ENCODE measurements around the gene NRG2. TPM values are rescaled to one million over a fixed set of nuclear protein-coding genes. Genes with fewer than 3 reads are reported as not detected.

The NRG2 gene
- polyA plus RNA-seq, 2 of the 4 experiments (the other 2 are of a cell fraction): 1.0 to 1.1 TPM

DNA sequence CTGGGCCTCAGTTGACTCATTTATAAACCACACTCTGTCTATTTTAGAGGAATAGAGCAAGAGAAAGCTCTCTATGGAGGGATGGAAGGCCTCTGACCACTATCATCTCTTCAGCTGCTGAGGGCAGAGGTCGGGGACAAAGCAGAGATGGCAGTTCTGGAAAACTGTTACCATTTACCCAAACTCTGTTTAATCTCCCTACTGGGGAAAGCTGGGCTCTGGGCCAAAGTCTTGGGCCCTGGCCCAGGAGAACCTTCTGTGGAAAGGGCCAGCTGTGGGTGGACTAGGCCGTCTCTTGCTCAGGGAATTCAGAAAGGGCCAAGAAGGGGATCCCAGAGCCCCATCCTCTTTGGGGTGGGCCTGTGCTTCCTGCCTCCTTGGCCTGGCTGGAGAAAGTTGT is 147.5 kb downstream of the NRG2 start:
- DNase-seq (ENCODE audit: low read depth in 1 of 2, low spot score in 1 of 2): no peak
- Histone ChIP-seq H3K4me1 (no peaks in the 10 kb centered on the region), H3K27ac (no peak overlapping the region), H3K4me3 (no peak overlapping the region), H3K9me3 (no peaks in the 10 kb centered on the region), H3K4me2 (no peak overlapping the region)
- no peak for FAIRE-seq
- no peak for ATAC-seq
- TF ChIP-seq MYC (IDR thresholded peaks at IDR 0.05; ENCODE audit: borderline replicate concordance, low read length) (no peak), HOXB5 (CRISPR knock-in tag; IDR thresholded peaks at IDR 0.05) (no peak), EHF (CRISPR knock-in tag; IDR thresholded peaks at IDR 0.05) (no peak), BCL3 (IDR thresholded peaks at IDR 0.05) (no peak), USF2 (IDR thresholded peaks at IDR 0.05) (no peak), HMGXB4 (CRISPR knock-in tag; IDR thresholded peaks at IDR 0.05; ENCODE audit: borderline replicate concordance) (no peak), RAD21 (conservative IDR thresholded peaks at IDR 0.05 in 1 of 2, IDR thresholded peaks at IDR 0.05 in 1 of 2) (no peak), CHD4 (IDR thresholded peaks at IDR 0.05; ENCODE audit: borderline replicate concordance) (no peak), KDM5A (IDR thresholded peaks at IDR 0.05) (no peak), SREBF2 (IDR thresholded peaks at IDR 0.05) (no peak), EP300 (IDR thresholded peaks at IDR 0.05) (no peak), RNF2 (IDR thresholded peaks at IDR 0.05; ENCODE audit: borderline replicate concordance, low read depth) (no peak), JUN (IDR thresholded peaks at IDR 0.05) (no peak), ATOH8 (CRISPR knock-in tag; IDR thresholded peaks at IDR 0.05; ENCODE audit: low read depth) (no peak), EHMT2 (IDR thresholded peaks at IDR 0.05; ENCODE audit: low read depth) (no peak), KDM1A (IDR thresholded peaks at IDR 0.05; ENCODE audit: low read depth) (no peak), NFE2L2 (conservative IDR thresholded peaks at IDR 0.05; ENCODE audit: low read length) (no peak), FOXS1 (CRISPR knock-in tag; IDR thresholded peaks at IDR 0.05) (no peak), MAZ (IDR thresholded peaks at IDR 0.05; ENCODE audit: borderline replicate concordance, low read depth, low read length) (no peak)
- TF ChIP-seq, protein P1, sequence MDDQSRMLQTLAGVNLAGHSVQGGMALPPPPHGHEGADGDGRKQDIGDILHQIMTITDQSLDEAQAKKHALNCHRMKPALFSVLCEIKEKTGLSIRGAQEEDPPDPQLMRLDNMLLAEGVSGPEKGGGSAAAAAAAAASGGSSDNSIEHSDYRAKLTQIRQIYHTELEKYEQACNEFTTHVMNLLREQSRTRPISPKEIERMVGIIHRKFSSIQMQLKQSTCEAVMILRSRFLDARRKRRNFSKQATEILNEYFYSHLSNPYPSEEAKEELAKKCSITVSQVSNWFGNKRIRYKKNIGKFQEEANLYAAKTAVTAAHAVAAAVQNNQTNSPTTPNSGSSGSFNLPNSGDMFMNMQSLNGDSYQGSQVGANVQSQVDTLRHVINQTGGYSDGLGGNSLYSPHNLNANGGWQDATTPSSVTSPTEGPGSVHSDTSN (IDR thresholded peaks at IDR 0.05): no peak
- CTCF ChIA-PET: interaction anchor here (7.3 kb wide), 1 partner anchor 74 kb away, joined by 31 read pairs; no protein-coding TSS in a partner anchor
- POLR2A ChIA-PET: no interaction called here
- WGBS (ENCODE audit: missing lambda C conversion rate): 14% methylated on average over 2 of the region's 2 CpGs

DNA sequence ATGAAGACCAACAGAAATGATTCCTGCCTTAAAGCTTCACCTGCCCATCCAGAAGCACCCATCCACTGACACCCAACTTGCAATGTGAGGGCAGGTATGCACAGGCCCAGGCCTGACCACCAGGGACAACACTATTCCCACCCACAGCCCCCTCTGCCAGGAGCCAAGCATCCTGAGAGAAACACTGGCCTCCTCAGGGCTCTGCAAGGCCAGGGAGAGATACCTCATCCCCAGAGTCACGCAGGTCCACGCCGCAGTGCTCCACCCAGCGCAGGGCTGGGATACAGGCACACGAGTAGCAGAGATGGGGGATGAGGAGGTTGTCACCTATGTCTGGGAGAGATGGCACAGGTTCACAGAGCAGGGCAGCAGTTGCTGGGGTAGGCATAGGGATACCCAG is 148.1 kb downstream of the NRG2 start:
- POLR2A ChIA-PET: no interaction called here
- Histone ChIP-seq H3K4me1 (no peaks in the 10 kb centered on the region), H3K4me3 (no peak overlapping the region), H3K27ac (no peak overlapping the region), H3K4me2 (no peak overlapping the region), H3K9me3 (no peaks in the 10 kb centered on the region)
- no peak for ATAC-seq
- TF ChIP-seq MYC (IDR thresholded peaks at IDR 0.05; ENCODE audit: borderline replicate concordance, low read length) (no peak), SREBF2 (IDR thresholded peaks at IDR 0.05) (no peak), RFX5 (IDR thresholded peaks at IDR 0.05) (no peak), MAFK (IDR thresholded peaks at IDR 0.05; ENCODE audit: partially characterized antibody) (no peak), FOSL2 (IDR thresholded peaks at IDR 0.05) (no peak), FOSL2 (CRISPR knock-in tag; IDR thresholded peaks at IDR 0.05) (no peak), TFCP2L1 (CRISPR knock-in tag; IDR thresholded peaks at IDR 0.05) (no peak), ZNF302 (CRISPR knock-in tag; IDR thresholded peaks at IDR 0.05) (no peak), EHMT2 (IDR thresholded peaks at IDR 0.05; ENCODE audit: low read depth) (no peak), JUNB (IDR thresholded peaks at IDR 0.05) (no peak), BHLHE40 (IDR thresholded peaks at IDR 0.05; ENCODE audit: low read depth, low read length) (no peak), NPAS2 (CRISPR knock-in tag; IDR thresholded peaks at IDR 0.05; ENCODE audit: borderline replicate concordance) (no peak)
- TF ChIP-seq, protein P2, sequence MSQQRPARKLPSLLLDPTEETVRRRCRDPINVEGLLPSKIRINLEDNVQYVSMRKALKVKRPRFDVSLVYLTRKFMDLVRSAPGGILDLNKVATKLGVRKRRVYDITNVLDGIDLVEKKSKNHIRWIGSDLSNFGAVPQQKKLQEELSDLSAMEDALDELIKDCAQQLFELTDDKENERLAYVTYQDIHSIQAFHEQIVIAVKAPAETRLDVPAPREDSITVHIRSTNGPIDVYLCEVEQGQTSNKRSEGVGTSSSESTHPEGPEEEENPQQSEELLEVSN (IDR thresholded peaks at IDR 0.05; ENCODE audit: borderline replicate concordance, low read depth): no peak
- FAIRE-seq: no peak
- no peak for DNase-seq (ENCODE audit: low read depth in 1 of 2, low spot score in 1 of 2)
- 87% methylated on average over 5 of the region's 5 CpGs for WGBS (ENCODE audit: missing lambda C conversion rate)
- CTCF ChIA-PET: interaction anchor here (1.9 to 7.3 kb wide), 3 partner anchors 13 to 74 kb away, joined by 6 to 31 read pairs (median 7); no protein-coding TSS in a partner anchor

Data from A549 (cell line).